Endodermal cell (in vitro differentiated cells): ENCODE results near the gene DDHD1. TPM values are rescaled to one million over a fixed set of nuclear protein-coding genes. Genes with fewer than 3 reads are reported as not detected.

ENCODE experiments used
- DNase-seq: peaks from one replicate; pipeline ENCODE4 v3.0.0-alpha.2; 2017
- H3K27ac ChIP-seq: 2 replicates; pipeline ENCODE4 v1.5.1; 2013; ENCODE audit warnings: mild to moderate bottlenecking, low read depth, low read length, moderate library complexity
- H3K27me3 ChIP-seq: 2 replicates; pipeline ENCODE4 v1.6.1; 2013; ENCODE audit warnings: mild to moderate bottlenecking, low read length, moderate library complexity; ENCODE audit not compliant: insufficient read depth, control insufficient read depth, poor library complexity, severe bottlenecking
- H3K36me3 ChIP-seq: 2 replicates; pipeline ENCODE4 v1.7.0; 2013; ENCODE audit warnings: mild to moderate bottlenecking, low read length, moderate library complexity; ENCODE audit not compliant: control insufficient read depth, insufficient read depth
- H3K4me1 ChIP-seq: one replicate; pipeline ENCODE4 v1.7.0; 2013; ENCODE audit warnings: low read length; ENCODE audit not compliant: control insufficient read depth, insufficient read depth
- H3K4me3 ChIP-seq: 2 replicates; pipeline ENCODE4 v1.5.1; 2013; ENCODE audit warnings: mild to moderate bottlenecking, low read length, moderate library complexity
- H3K9ac ChIP-seq: 2 replicates; pipeline ENCODE4 v1.6.1; 2013; ENCODE audit warnings: mild to moderate bottlenecking, low read length, moderate library complexity; ENCODE audit not compliant: poor library complexity, severe bottlenecking; ENCODE audit errors: extremely low read depth
- H3K9me3 ChIP-seq: 2 replicates; pipeline ENCODE4 v1.6.1; 2013; ENCODE audit warnings: mild to moderate bottlenecking, low read length, moderate library complexity; ENCODE audit not compliant: control insufficient read depth
- H3K27ac Mint-ChIP-seq: 2 replicates; pipeline ENCODE4 v1.8.0; 2020; ENCODE audit warnings: mixed read lengths
- H3K27me3 Mint-ChIP-seq: 2 replicates; pipeline ENCODE4 v1.8.0; 2021; ENCODE audit warnings: mild to moderate bottlenecking, mixed read lengths; ENCODE audit not compliant: insufficient read depth
- H3K36me3 Mint-ChIP-seq: 2 replicates; pipeline ENCODE4 v1.8.0; 2020; ENCODE audit warnings: low read depth, mixed read lengths
- H3K4me1 Mint-ChIP-seq: 2 replicates; pipeline ENCODE4 v1.8.0; 2020; ENCODE audit warnings: mixed read lengths
- H3K4me3 Mint-ChIP-seq: 2 replicates; pipeline ENCODE4 v1.8.0; 2020; ENCODE audit warnings: mild to moderate bottlenecking, moderate library complexity, mixed read lengths
- H3K9me3 Mint-ChIP-seq: 2 replicates; pipeline ENCODE4 v1.8.0; 2020; ENCODE audit warnings: mild to moderate bottlenecking, mixed read lengths
- WGBS, 2 experiments: methylation state at CpG; one replicate each; pipeline versions ENCODE4 v1.1.5 to v1.1.7; 2013; ENCODE audit warnings: missing lambda C conversion rate in 2 of 2, mixed read lengths in 1 of 2; ENCODE audit not compliant: insufficient coverage in 1 of 2, insufficient read length in 1 of 2; 5-methylcytosine and 5-hydroxymethylcytosine counted together
- total RNA-seq, 2 donors: library from RNA; stranded (reverse); fragmentation: NEBNext Ultra II Directional in 1 of 2; extraction: Animal tissue kit (Norgen Biotek cat#: 25700) in 1 of 2; gene quantifications; 2 replicates in 1 of 2; 3 replicates in 1 of 2; pipeline ENCODE4 v1.2.1, GENCODE V29; 2021
- TF ChIP-seq, protein P1 (sequence below): fragments of 200-600 bp; sonication (generic); conservative IDR thresholded peaks from 2 replicates; pipeline ENCODE4 v1.5.0; 2021; ENCODE audit warnings: antibody characterized with exemption, mild to moderate bottlenecking

The DDHD1 gene
- total RNA-seq, 2 donors from 2014 or later = 26.2 to 27.1 TPM

DNA sequence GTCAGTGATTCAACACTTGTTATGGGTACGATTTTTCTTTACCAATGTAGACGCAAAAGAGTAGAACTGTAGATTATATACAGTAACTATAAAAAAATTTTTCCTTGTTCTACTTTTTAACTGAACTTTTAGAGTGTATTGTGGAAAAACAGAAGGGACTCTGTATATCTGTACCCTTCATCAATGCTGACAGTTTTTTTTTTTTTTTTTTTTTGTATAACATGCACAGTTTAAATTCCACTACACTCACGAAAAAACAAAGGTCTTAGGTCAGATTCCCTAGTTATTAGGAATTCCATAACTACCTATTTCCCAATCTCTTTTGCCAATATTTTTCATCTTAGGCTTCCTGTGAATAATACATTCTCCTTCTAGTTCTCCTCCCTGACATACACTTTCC is 6.4 kb downstream of the DDHD1 start:
- H3K36me3 ChIP-seq = peaks cover 45% of the 10 kb centered on the region
- H3K36me3 Mint-ChIP-seq = peaks cover 19% of the 10 kb centered on the region

DNA sequence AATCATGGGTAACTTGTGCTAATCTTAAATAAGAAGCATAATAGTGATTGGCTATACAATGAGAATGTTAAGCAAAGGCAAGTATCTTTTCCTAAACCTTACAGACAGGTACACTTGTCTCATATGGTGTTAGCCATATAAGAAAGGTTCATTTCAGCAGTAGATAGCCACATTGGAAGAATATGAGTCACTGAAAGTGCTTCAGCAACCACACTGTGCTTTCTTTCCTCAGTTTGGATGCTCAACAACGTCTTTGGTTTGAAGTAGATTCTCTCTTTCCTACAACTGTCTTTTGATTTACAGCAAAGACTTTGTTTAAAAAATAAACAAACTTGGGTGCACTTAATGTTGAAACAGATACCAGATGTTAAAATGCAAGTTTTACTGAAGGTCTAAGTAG is 8.9 kb downstream of the DDHD1 start:
- DNase-seq = no peak
- H3K4me3 Mint-ChIP-seq = no peak overlapping the region
- WGBS, 2 experiments = 80 to 89% methylated on average over 1 of the region's 1 CpG
- Histone ChIP-seq H3K9me3 (peaks cover 66% of the 10 kb centered on the region), H3K27ac (no peak overlapping the region), H3K9ac (no peak overlapping the region), H3K36me3 (peaks cover 54% of the 10 kb centered on the region), H3K27me3 (no peaks in the 10 kb centered on the region), H3K4me1 (no peaks in the 10 kb centered on the region), H3K4me3 (peak overlapping the region; percentile 54)
- H3K9me3 Mint-ChIP-seq = peaks cover 32% of the 10 kb centered on the region
- H3K27ac Mint-ChIP-seq = no peak overlapping the region
- TF ChIP-seq, protein P1, sequence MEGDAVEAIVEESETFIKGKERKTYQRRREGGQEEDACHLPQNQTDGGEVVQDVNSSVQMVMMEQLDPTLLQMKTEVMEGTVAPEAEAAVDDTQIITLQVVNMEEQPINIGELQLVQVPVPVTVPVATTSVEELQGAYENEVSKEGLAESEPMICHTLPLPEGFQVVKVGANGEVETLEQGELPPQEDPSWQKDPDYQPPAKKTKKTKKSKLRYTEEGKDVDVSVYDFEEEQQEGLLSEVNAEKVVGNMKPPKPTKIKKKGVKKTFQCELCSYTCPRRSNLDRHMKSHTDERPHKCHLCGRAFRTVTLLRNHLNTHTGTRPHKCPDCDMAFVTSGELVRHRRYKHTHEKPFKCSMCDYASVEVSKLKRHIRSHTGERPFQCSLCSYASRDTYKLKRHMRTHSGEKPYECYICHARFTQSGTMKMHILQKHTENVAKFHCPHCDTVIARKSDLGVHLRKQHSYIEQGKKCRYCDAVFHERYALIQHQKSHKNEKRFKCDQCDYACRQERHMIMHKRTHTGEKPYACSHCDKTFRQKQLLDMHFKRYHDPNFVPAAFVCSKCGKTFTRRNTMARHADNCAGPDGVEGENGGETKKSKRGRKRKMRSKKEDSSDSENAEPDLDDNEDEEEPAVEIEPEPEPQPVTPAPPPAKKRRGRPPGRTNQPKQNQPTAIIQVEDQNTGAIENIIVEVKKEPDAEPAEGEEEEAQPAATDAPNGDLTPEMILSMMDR = no peak
- H3K27me3 Mint-ChIP-seq = no peaks in the 10 kb centered on the region
- H3K4me1 Mint-ChIP-seq = no peaks in the 10 kb centered on the region
- H3K36me3 Mint-ChIP-seq = peaks cover 37% of the 10 kb centered on the region

More for the DNA sequence above, 6.4 kb downstream of the DDHD1 start:
- TF ChIP-seq, protein P1 = no peak
- H3K4me1 ChIP-seq = no peaks in the 10 kb centered on the region
- H3K4me1 Mint-ChIP-seq = peaks cover 13% of the 10 kb centered on the region
- no peaks in the 10 kb centered on the region for H3K27me3 Mint-ChIP-seq
- peak overlapping the region; percentile 53 for H3K4me3 ChIP-seq
- H3K27me3 ChIP-seq = no peaks in the 10 kb centered on the region
- no peak overlapping the region for H3K9ac ChIP-seq
- peaks cover 41% of the 10 kb centered on the region for H3K9me3 ChIP-seq
- no peak for DNase-seq
- H3K4me3 Mint-ChIP-seq = no peak overlapping the region
- H3K27ac Mint-ChIP-seq = no peak overlapping the region
- peaks cover 7% of the 10 kb centered on the region for H3K9me3 Mint-ChIP-seq
- WGBS, 2 experiments = 8 to 50% methylated on average over 1 to 2 of the region's 3 CpGs
- H3K27ac ChIP-seq = no peak overlapping the region

DNA sequence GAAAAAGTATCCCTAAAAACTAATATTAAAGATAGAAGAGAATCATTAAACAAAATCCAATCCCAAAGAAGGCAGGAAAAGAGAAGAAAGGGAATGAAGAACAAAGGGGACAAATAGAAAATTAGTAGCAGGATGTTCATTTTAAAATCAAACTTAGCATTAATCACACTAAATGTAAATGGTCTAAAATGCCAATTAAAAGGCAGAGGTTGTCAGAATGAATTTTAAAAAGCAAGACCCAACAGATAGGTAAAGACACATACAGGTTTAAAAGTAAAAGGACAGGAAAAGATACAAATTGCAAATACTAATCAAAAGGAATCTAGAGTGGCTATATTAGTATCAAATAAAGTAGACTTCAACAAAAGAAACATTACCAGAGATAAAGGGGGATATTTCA is 12.5 kb downstream of the DDHD1 start:
- no peak overlapping the region for H3K27ac Mint-ChIP-seq
- H3K36me3 ChIP-seq = peaks cover 49% of the 10 kb centered on the region
- H3K9ac ChIP-seq = no peak overlapping the region
- TF ChIP-seq, protein P1 = no peak
- H3K4me1 Mint-ChIP-seq = no peaks in the 10 kb centered on the region
- peaks cover 38% of the 10 kb centered on the region for H3K36me3 Mint-ChIP-seq
- DNase-seq = no peak
- H3K4me3 Mint-ChIP-seq = no peak overlapping the region
- H3K9me3 ChIP-seq = peaks cover 77% of the 10 kb centered on the region
- H3K4me3 ChIP-seq = peak overlapping the region; percentile 50
- no peaks in the 10 kb centered on the region for H3K27me3 Mint-ChIP-seq
- no peaks in the 10 kb centered on the region for H3K4me1 ChIP-seq
- H3K27me3 ChIP-seq = no peaks in the 10 kb centered on the region
- H3K27ac ChIP-seq = no peak overlapping the region
- peaks cover 45% of the 10 kb centered on the region for H3K9me3 Mint-ChIP-seq
